ENCODE results near the gene CCDC187. TPM values are rescaled to one million over a fixed set of nuclear protein-coding genes. Genes with fewer than 3 reads are reported as not detected.

Gene CCDC187
- total RNA-seq, 1 donor from 2014 or later: 0.47 TPM

DNA sequence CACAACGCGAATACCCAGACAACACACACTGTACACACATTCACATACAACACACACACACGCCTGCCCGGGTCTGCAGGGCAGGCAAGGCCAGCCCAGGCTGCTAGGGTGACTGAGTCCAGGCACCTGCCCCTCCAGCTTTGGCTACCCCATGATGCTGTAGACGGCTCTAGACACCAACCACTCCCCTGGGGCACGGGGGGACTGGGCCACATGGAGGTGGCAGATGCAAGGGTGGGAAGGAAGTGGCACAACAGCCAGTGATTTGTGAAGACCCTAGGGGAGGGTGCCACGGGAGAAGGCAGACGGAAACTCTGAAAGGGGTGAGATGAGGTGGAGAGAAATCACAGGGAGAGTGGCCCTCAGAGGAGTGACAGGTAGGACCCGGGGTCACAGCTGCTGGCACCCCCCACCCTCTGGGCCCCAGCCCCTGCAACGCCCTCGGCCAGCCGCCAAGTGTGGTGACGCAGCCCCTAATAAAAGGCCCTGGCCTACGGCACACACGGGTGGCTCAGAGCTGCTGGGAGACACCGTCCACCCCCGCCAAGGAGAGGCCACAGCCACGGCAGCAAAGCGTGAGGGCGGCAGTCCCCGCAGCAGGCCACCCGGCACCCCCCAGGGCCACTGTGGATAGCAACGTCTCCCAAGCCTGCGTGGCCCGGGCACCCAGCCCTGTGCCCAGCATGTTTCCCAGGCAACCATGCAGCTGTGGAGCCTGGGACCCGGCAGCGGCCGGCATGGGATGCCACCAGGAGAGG is 6.6 kb upstream of the CCDC187 start:
- TF ChIP-seq, protein P1, sequence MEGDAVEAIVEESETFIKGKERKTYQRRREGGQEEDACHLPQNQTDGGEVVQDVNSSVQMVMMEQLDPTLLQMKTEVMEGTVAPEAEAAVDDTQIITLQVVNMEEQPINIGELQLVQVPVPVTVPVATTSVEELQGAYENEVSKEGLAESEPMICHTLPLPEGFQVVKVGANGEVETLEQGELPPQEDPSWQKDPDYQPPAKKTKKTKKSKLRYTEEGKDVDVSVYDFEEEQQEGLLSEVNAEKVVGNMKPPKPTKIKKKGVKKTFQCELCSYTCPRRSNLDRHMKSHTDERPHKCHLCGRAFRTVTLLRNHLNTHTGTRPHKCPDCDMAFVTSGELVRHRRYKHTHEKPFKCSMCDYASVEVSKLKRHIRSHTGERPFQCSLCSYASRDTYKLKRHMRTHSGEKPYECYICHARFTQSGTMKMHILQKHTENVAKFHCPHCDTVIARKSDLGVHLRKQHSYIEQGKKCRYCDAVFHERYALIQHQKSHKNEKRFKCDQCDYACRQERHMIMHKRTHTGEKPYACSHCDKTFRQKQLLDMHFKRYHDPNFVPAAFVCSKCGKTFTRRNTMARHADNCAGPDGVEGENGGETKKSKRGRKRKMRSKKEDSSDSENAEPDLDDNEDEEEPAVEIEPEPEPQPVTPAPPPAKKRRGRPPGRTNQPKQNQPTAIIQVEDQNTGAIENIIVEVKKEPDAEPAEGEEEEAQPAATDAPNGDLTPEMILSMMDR (IDR thresholded peaks at IDR 0.05; ENCODE audit: unreplicated experiment): no peak
- H3K27ac Mint-ChIP-seq: no peak overlapping the region
- no peaks in the 10 kb centered on the region for H3K4me1 Mint-ChIP-seq
- no peak overlapping the region for H3K4me3 Mint-ChIP-seq
- peaks cover 12% of the 10 kb centered on the region for H3K9me3 Mint-ChIP-seq
- no peaks in the 10 kb centered on the region for H3K36me3 Mint-ChIP-seq
- no peak for DNase-seq (ENCODE audit: low spot score in 2 of 2, unreplicated experiment in 2 of 2)
- no peaks in the 10 kb centered on the region for H3K27me3 Mint-ChIP-seq (ENCODE audit: low read depth)

DNA sequence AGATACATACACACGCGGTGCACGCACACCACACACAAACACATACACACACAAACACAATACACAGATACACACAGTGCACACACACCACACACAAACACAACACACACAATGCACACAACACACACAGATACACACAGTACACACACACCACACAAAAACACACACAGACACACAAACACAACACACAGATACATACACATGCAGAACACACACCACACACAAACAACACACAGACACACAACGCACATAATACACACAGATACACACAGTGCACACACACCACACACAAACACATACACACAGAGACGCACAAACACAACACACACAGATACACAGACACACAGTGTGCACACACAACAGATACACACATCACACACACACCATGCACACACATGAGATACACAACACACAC is 5.9 kb upstream of the CCDC187 start:
- no peak overlapping the region for H3K4me3 Mint-ChIP-seq
- no peaks in the 10 kb centered on the region for H3K4me1 Mint-ChIP-seq
- H3K9me3 Mint-ChIP-seq: peaks cover 5% of the 10 kb centered on the region
- TF ChIP-seq, protein P1 (IDR thresholded peaks at IDR 0.05; ENCODE audit: unreplicated experiment): no peak
- no peak for DNase-seq (ENCODE audit: low spot score in 2 of 2, unreplicated experiment in 2 of 2)
- H3K27ac Mint-ChIP-seq: no peak overlapping the region
- H3K36me3 Mint-ChIP-seq: no peaks in the 10 kb centered on the region
- H3K27me3 Mint-ChIP-seq (ENCODE audit: low read depth): no peaks in the 10 kb centered on the region

DNA sequence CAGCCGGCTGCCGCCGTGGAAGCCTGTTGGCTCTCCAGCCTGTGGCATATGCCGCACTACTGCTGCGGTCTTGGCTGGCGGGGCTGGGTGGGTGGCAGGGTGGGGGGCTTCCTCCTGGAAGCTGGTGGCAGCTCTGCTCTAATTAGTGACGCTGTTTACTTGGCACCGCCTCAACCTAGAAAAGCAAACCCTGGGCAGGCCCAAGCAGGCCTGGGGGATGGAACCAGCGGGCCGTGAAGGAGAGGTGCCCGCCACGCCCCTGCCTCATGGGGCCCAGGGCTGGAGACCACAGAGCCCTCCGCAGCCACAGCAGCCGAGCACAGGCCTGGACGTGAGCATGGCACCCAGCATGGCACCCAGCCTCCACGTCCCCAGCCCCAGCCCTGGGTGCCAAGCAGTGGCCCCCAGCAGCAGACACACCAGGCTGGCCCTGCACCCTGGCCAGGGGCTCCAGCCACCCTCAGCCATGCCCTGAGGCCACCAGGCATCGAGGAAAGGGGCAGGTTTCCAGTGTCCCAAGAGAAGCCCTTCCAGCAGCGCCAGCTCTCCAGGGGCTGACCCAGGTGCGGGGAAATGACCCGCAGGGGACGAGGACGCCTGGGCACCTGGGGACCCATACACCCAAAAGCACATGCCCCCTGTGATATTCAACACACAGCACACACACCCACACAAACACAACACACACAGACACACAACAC is 5.4 kb upstream of the CCDC187 start:
- no peak for DNase-seq (ENCODE audit: low spot score in 2 of 2, unreplicated experiment in 2 of 2)
- no peaks in the 10 kb centered on the region for H3K36me3 Mint-ChIP-seq
- TF ChIP-seq, protein P1 (IDR thresholded peaks at IDR 0.05; ENCODE audit: unreplicated experiment): no peak

DNA sequence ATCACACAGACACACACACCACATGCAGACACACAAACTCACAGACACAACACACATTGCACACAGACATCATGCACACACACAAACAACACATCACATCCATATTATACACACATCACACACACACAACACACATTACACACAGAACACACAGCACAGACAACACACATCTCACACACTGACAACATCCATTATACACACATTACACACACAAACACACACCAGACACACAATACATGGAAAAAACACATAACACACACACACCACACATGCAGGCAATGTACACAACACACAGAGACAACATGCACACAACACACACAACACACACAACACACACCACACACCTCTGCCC is 4.8 kb upstream of the CCDC187 start:
- TF ChIP-seq, protein P1 (IDR thresholded peaks at IDR 0.05; ENCODE audit: unreplicated experiment): no peak
- H3K4me1 Mint-ChIP-seq: no peaks in the 10 kb centered on the region
- DNase-seq (ENCODE audit: low spot score in 2 of 2, unreplicated experiment in 2 of 2): no peak
- H3K27me3 Mint-ChIP-seq (ENCODE audit: low read depth): no peaks in the 10 kb centered on the region
- no peaks in the 10 kb centered on the region for H3K36me3 Mint-ChIP-seq
- no peak overlapping the region for H3K4me3 Mint-ChIP-seq
- H3K27ac Mint-ChIP-seq: no peak overlapping the region
- H3K9me3 Mint-ChIP-seq: no peaks in the 10 kb centered on the region

More for the DNA sequence above, 5.4 kb upstream of the CCDC187 start:
- no peaks in the 10 kb centered on the region for H3K27me3 Mint-ChIP-seq (ENCODE audit: low read depth)
- no peaks in the 10 kb centered on the region for H3K9me3 Mint-ChIP-seq
- no peaks in the 10 kb centered on the region for H3K4me1 Mint-ChIP-seq
- H3K27ac Mint-ChIP-seq: no peak overlapping the region
- H3K4me3 Mint-ChIP-seq: no peak overlapping the region

DNA sequence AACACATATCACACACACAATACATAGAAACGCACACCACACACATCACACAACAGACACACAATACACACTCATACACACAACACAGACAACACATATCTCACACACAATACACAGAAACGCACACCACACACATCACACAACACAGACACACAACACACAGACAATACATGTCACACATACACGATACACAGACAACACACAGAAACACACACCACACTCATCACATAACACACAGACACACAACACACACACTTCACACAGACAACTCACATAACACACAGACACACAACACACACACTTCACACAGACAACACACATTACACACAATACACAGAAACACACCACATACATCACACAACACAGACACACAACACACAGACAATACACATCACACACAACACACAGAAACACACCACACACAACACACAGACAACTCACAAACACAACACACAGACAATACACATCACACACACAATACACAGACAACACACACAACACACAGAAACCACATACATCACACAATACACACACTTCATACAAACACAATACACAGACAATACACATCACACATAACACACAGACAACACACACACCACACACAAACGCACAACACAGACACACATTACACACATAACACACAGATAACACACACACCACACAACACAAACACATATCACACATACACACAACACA is 4.3 kb upstream of the CCDC187 start:
- no peak overlapping the region for H3K27ac Mint-ChIP-seq
- no peaks in the 10 kb centered on the region for H3K27me3 Mint-ChIP-seq (ENCODE audit: low read depth)
- TF ChIP-seq, protein P1 (IDR thresholded peaks at IDR 0.05; ENCODE audit: unreplicated experiment): no peak
- no peaks in the 10 kb centered on the region for H3K36me3 Mint-ChIP-seq
- H3K4me3 Mint-ChIP-seq: no peak overlapping the region
- H3K9me3 Mint-ChIP-seq: no peaks in the 10 kb centered on the region
- no peaks in the 10 kb centered on the region for H3K4me1 Mint-ChIP-seq
- DNase-seq (ENCODE audit: low spot score in 2 of 2, unreplicated experiment in 2 of 2): no peak

Data from mesothelial cell of epicardium (in vitro differentiated cells).